Neuronal stem cell (in vitro differentiated cells): Measurements from ENCODE around the gene EDDM13.
"Not testable (repeated sequence)": the region's sequence is repeated elsewhere in the genome, so short reads cannot be mapped to it uniquely, and the experiment has no call there.

Source experiments
- DNase-seq: peaks from one replicate; pipeline ENCODE4 v3.0.0-alpha.2; 2013; ENCODE audit warnings: low spot score
- H2AFZ ChIP-seq: one replicate; pipeline ENCODE4 v1.6.1; 2013; ENCODE audit warnings: mild to moderate bottlenecking, low read length, inconsistent platforms
- H2AK5ac ChIP-seq: 2 replicates; pipeline ENCODE4 v1.6.1; 2013; ENCODE audit warnings: low read depth, mild to moderate bottlenecking, inconsistent platforms, low read length, moderate library complexity, mixed read lengths
- H2BK120ac ChIP-seq: 2 replicates; pipeline ENCODE4 v1.6.1; 2013; ENCODE audit warnings: low read depth, mild to moderate bottlenecking, inconsistent platforms, low read length, moderate library complexity, mixed read lengths
- H2BK12ac ChIP-seq: one replicate; pipeline ENCODE4 v1.6.1; 2013; ENCODE audit warnings: low read length, inconsistent platforms
- H2BK15ac ChIP-seq: 2 replicates; pipeline ENCODE4 v1.6.1; 2013; ENCODE audit warnings: mild to moderate bottlenecking, low read length, inconsistent platforms, mixed read lengths
- H2BK5ac ChIP-seq: one replicate; pipeline ENCODE4 v1.6.1; 2013; ENCODE audit warnings: inconsistent platforms, mild to moderate bottlenecking, low read length, moderate library complexity
- H3K14ac ChIP-seq: one replicate; pipeline ENCODE4 v1.6.1; 2013; ENCODE audit warnings: low read length, inconsistent platforms
- H3K18ac ChIP-seq: 2 replicates; pipeline ENCODE4 v1.6.1; 2013; ENCODE audit warnings: low read length, inconsistent platforms
- H3K23ac ChIP-seq: 2 replicates; pipeline ENCODE4 v1.6.1; 2013; ENCODE audit warnings: low read depth, mild to moderate bottlenecking, mixed read lengths, low read length, inconsistent platforms; ENCODE audit not compliant: poor library complexity
- H3K27ac ChIP-seq: replicated peaks from 3 replicates; pipeline ENCODE4 v1.5.1; 2013; ENCODE audit warnings: low read length, inconsistent platforms
- H3K27me3 ChIP-seq, 3 experiments: 2 replicates each; pipeline ENCODE4 v1.6.1; 2013; ENCODE audit warnings: low read length in 3 of 3, mild to moderate bottlenecking in 2 of 3, inconsistent platforms in 1 of 3, low read depth in 1 of 3, mixed read lengths in 1 of 3, moderate library complexity in 1 of 3; ENCODE audit not compliant: control insufficient read depth in 3 of 3, insufficient read depth in 3 of 3
- H3K36me3 ChIP-seq, 2 donors: replicated peaks in 1 of 2; 2 replicates each; pipeline ENCODE4 v1.6.1; 2013; ENCODE audit warnings: low read length in 2 of 2; ENCODE audit not compliant: control insufficient read depth in 2 of 2, insufficient read depth in 2 of 2
- H3K4ac ChIP-seq: 2 replicates; pipeline ENCODE4 v1.6.1; 2013; ENCODE audit warnings: inconsistent platforms, mild to moderate bottlenecking, low read length, moderate library complexity
- H3K4me1 ChIP-seq, 2 donors: 1 replicate in 1 of 2; 2 replicates in 1 of 2; pipeline ENCODE4 v1.6.1; 2013; ENCODE audit warnings: low read length in 2 of 2, low read depth in 1 of 2; ENCODE audit not compliant: control insufficient read depth in 2 of 2, insufficient read depth in 1 of 2
- H3K4me2 ChIP-seq: one replicate; pipeline ENCODE4 v1.6.1; 2013; ENCODE audit warnings: mild to moderate bottlenecking, low read length, inconsistent platforms; ENCODE audit not compliant: insufficient read depth, poor library complexity, severe bottlenecking
- H3K4me3 ChIP-seq, 2 donors: 2 replicates each; pipeline ENCODE4 v1.5.1; 2013; ENCODE audit warnings: low read length in 2 of 2, mild to moderate bottlenecking in 2 of 2, inconsistent platforms in 1 of 2, moderate library complexity in 1 of 2
- H3K79me1 ChIP-seq: one replicate; pipeline ENCODE4 v1.6.1; 2013; ENCODE audit warnings: low read depth, mild to moderate bottlenecking, inconsistent platforms, low read length, moderate library complexity
- H3K9ac ChIP-seq: one replicate; pipeline ENCODE4 v1.6.1; 2013; ENCODE audit warnings: mild to moderate bottlenecking, low read depth, low read length, inconsistent platforms; ENCODE audit not compliant: poor library complexity
- H3K9me3 ChIP-seq, 2 donors: replicated peaks in 1 of 2; 2 replicates each; pipeline versions ENCODE3 to v1.6.1; 2013; ENCODE audit warnings: low read length in 2 of 2, mild to moderate bottlenecking in 2 of 2, inconsistent platforms in 1 of 2, low read depth in 1 of 2, mixed read lengths in 1 of 2, moderate library complexity in 1 of 2; ENCODE audit not compliant: control insufficient read depth in 2 of 2, insufficient read depth in 1 of 2
- H4K8ac ChIP-seq: one replicate; pipeline ENCODE4 v1.6.1; 2013; ENCODE audit warnings: low read depth, mild to moderate bottlenecking, inconsistent platforms, low read length, moderate library complexity
- H4K91ac ChIP-seq: one replicate; pipeline ENCODE4 v1.6.1; 2013; ENCODE audit warnings: low read length, low read depth, mild to moderate bottlenecking, inconsistent platforms; ENCODE audit not compliant: poor library complexity
- WGBS, 2 donors: extraction: QIAGEN DNeasy Blood & Tissue Kit; methylation state at CpG; one replicate each; pipeline ENCODE4 v1.1.7; 2013; ENCODE audit warnings: missing lambda C conversion rate in 2 of 2, mixed read lengths in 1 of 2; ENCODE audit not compliant: insufficient read length in 2 of 2, insufficient replicate concordance in 1 of 2; ENCODE audit errors: extremely low coverage in 2 of 2; 5-methylcytosine and 5-hydroxymethylcytosine counted together

Gene EDDM13

DNA sequence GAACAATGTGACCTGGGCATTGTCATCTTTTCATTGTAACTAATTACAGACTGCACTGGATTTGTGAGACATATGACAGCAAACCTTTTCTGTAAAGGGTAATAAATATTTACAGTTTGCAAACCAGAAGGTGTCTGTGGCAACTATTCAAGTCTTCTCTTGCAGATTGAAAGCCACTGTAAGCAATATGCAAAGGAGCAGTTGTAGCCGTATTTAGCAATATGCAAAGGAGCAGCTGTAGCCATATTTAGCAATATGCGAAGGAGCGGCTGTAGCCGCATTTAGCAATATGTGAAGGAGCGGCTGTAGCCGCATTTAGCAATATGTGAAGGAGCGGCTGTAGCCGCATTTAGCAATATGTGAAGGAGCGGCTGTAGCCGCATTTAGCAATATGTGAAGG is 66.5 kb downstream of the EDDM13 start:
- not testable (repeated sequence) for H2AFZ ChIP-seq, H2BK12ac ChIP-seq, H3K23ac ChIP-seq, H3K36me3 ChIP-seq, H3K27ac ChIP-seq, H3K4me3 ChIP-seq, H3K9ac ChIP-seq, H3K4me1 ChIP-seq, H3K79me1 ChIP-seq, H2AK5ac ChIP-seq, H2BK15ac ChIP-seq, H3K4me2 ChIP-seq, DNase-seq, H3K4ac ChIP-seq, H3K14ac ChIP-seq, H2BK120ac ChIP-seq, H4K91ac ChIP-seq, H4K8ac ChIP-seq, H3K18ac ChIP-seq, H3K27me3 ChIP-seq, H2BK5ac ChIP-seq
- no CpG with 5 or more reads among the region's 10 CpGs for WGBS, 2 donors
- peaks cover 22 to 31% of the 10 kb centered on the region in 2 donors for H3K9me3 ChIP-seq

DNA sequence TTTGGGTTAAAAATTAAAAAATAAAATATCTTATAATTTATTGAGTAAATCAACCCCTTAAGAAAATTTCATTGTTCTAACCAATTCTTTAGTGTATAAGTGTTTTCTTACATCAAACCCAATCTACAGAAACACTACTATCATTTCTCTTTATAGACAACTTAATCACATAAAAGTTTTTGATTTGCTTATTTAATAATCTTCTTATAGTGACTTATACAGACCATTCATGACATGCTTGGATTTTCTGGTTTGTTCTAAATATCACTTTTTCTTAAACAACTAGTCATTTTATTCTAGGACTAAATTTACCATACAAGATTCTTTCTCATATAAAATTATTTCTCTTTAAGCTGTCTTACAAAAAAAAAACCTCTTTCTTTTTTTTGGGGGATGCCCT is 69.4 kb downstream of the EDDM13 start:
- DNase-seq, result no peak

GRCh38 chr19:56347163-56347778 is 74.7 kb downstream of the EDDM13 start:
- H3K9me3 ChIP-seq, result peaks cover 11 to 12% of the 10 kb centered on the region in 2 donors
- no peak overlapping the region for H2BK12ac ChIP-seq
- H3K4ac ChIP-seq, result no peak overlapping the region
- no peak overlapping the region for H3K27ac ChIP-seq
- H2BK120ac ChIP-seq, result no peak overlapping the region
- no peak overlapping the region for H3K14ac ChIP-seq
- H3K9ac ChIP-seq, result no peak overlapping the region
- WGBS, 2 donors, result no CpG with 5 or more reads among the region's 7 CpGs
- no peak overlapping the region for H3K4me2 ChIP-seq
- H3K27me3 ChIP-seq, result no peaks in the 10 kb centered on the region
- no peak overlapping the region for H3K18ac ChIP-seq
- no peak overlapping the region for H2BK5ac ChIP-seq
- H3K4me1 ChIP-seq, result no peaks in the 10 kb centered on the region
- H3K23ac ChIP-seq, result no peak overlapping the region
- H3K36me3 ChIP-seq, result no peaks in the 10 kb centered on the region
- no peak for DNase-seq
- H2AK5ac ChIP-seq, result no peak overlapping the region
- H4K91ac ChIP-seq, result no peak overlapping the region
- no peak overlapping the region for H3K4me3 ChIP-seq
- no peaks in the 10 kb centered on the region for H3K79me1 ChIP-seq
- H2AFZ ChIP-seq, result no peak overlapping the region
- H4K8ac ChIP-seq, result no peak overlapping the region
- H2BK15ac ChIP-seq, result no peak overlapping the region

More for the DNA sequence above, 69.4 kb downstream of the EDDM13 start:
- Histone ChIP-seq H3K27ac (no peak overlapping the region), H3K23ac (no peak overlapping the region), H4K8ac (no peak overlapping the region), H2BK5ac (no peak overlapping the region), H3K4me2 (no peak overlapping the region), H3K79me1 (no peaks in the 10 kb centered on the region), H2AFZ (no peak overlapping the region), H3K9me3 (peaks cover 21 to 30% of the 10 kb centered on the region in 2 donors), H3K18ac (no peak overlapping the region), H3K27me3 (no peaks in the 10 kb centered on the region), H3K14ac (no peak overlapping the region), H2BK12ac (no peak overlapping the region), H2AK5ac (no peak overlapping the region), H3K4me1 (no peaks in the 10 kb centered on the region), H3K4ac (no peak overlapping the region), H3K9ac (no peak overlapping the region), H2BK120ac (no peak overlapping the region), H3K36me3 (no peaks in the 10 kb centered on the region), H4K91ac (no peak overlapping the region), H3K4me3 (no peak overlapping the region), H2BK15ac (no peak overlapping the region)

DNA sequence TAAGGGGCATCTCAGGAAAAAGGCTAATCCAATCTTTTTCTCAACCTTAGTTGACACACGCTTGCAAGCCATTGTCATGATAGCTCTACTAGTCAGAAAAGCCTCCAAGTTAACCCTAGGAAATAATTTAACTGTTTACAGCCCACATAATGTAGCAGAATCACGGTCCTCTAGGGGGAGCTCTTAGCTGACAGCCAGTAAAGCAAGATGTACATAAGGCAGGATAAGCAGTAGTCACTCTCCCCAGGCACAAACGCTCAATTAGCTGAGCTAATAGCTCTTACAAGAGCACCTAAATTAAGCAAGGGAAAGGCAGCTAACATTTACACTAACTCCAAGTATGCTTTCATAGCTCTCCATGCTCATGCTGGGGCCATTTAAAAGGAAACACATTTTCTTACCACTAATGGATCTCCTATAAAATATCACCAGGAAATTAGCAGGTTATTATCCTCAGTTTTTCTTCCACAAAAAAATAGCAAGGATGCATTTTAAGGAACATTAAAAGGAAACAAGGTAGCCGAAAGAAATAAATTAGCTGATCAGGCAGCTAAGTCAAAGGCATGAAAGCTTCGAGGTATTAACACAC is 75.8 kb downstream of the EDDM13 start:
- Histone ChIP-seq H3K79me1 (no peaks in the 10 kb centered on the region), H4K8ac (no peak overlapping the region), H3K36me3 (no peaks in the 10 kb centered on the region), H3K23ac (no peak overlapping the region), H2BK5ac (no peak overlapping the region), H4K91ac (no peak overlapping the region), H3K9ac (no peak overlapping the region), H3K27ac (no peak overlapping the region), H3K9me3 (peaks cover 1 to 2% of the 10 kb centered on the region in 2 donors), H3K4ac (no peak overlapping the region), H2BK15ac (no peak overlapping the region), H3K4me2 (no peak overlapping the region), H3K14ac (no peak overlapping the region), H2BK12ac (no peak overlapping the region), H3K18ac (no peak overlapping the region), H3K27me3 (no peaks in the 10 kb centered on the region), H3K4me1 (no peaks in the 10 kb centered on the region), H2AFZ (no peak overlapping the region), H2BK120ac (no peak overlapping the region), H2AK5ac (no peak overlapping the region), H3K4me3 (no peak overlapping the region)
- no CpG with 5 or more reads among the region's 5 CpGs for WGBS, 2 donors
- no peak for DNase-seq
